Muscle of leg (tissue), 9 donors: ENCODE data around the gene MAP4. TPM values are rescaled to one million over a fixed set of nuclear protein-coding genes. Genes with fewer than 3 reads are reported as not detected.

Source experiments
- polyA plus RNA-seq, 8 donors: library from polyadenylated mRNA; unstranded; fragments of 120-200 nt; gene quantifications; one replicate each; pipeline versions ENCODE4 v1.2.1 to v1.2.3, GENCODE V29; 2013; ENCODE audit warnings: inconsistent platforms in 1 of 8, low replicate concordance in 1 of 8; ENCODE audit not compliant: insufficient read length in 8 of 8, insufficient read depth in 1 of 8
- total RNA-seq: library from RNA; stranded (reverse); fragments of 120-200 nt; gene quantifications from one replicate; pipeline ENCODE4 v1.2.4, GENCODE V29; 2013

Gene MAP4
- total and polyA plus RNA-seq, 9 donors: 189 to 352 (median 303) TPM

Other genes starting within 250 kb of the MAP4 start
- 35.5 TPM for gene SMARCC1, start 234.5 kb downstream of the MAP4 start, total RNA-seq
- 10 to 100 TPM; 46.5 to 73.0 (median 60.9) TPM for gene SMARCC1, start 234.5 kb downstream of the MAP4 start, polyA plus RNA-seq
- 41.5 TPM for gene DHX30, start 213.3 kb downstream of the MAP4 start, total RNA-seq
- 10 to 100 TPM; 37.4 to 43.9 (median 41.2) TPM for gene DHX30, start 213.3 kb downstream of the MAP4 start, polyA plus RNA-seq
- 3.8 TPM for gene CDC25A, start 172.0 kb upstream of the MAP4 start, total RNA-seq
- gene CDC25A, start 172.0 kb upstream of the MAP4 start, polyA plus RNA-seq: 1 to 10 TPM; 4.2 to 6.2 (median 5.2) TPM
- gene CAMP, start 207.1 kb upstream of the MAP4 start, total RNA-seq: 0.49 TPM
- 1 to 10 TPM in 7 of 8 donors, under 1 TPM in 1; 0.71 to 2.3 (median 1.8) TPM for gene CAMP, start 207.1 kb upstream of the MAP4 start, polyA plus RNA-seq
- gene ZNF589, start 224.7 kb upstream of the MAP4 start, total RNA-seq: 5.7 TPM
- gene ZNF589, start 224.7 kb upstream of the MAP4 start, polyA plus RNA-seq: 10 to 100 TPM in 1 of 8 donors, 1 to 10 TPM in 7; 5.5 to 10.3 (median 8.2) TPM